Stimulated activated CD8-positive, alpha-beta memory T cell treated with anti-CD3 and anti-CD28 coated beads, Interleukin-12 subunit alpha, Interleukin-12 subunit beta, amount 100 ng/mL, for 24 hours (primary cell): ENCODE results near the gene TMEM132D.

ENCODE experiments used
- DNase-seq: peaks from one replicate; pipeline ENCODE4 v3.0.0-alpha.2; 2020; ENCODE audit errors: extremely low read depth

The TMEM132D gene

GRCh38 chr12:129659961-129660622 lies 243.7 kb downstream of the TMEM132D start:
- DNase-seq, result no peak

GRCh38 chr12:129657179-129657578 lies 246.6 kb downstream of the TMEM132D start:
- DNase-seq, result no peak

- no peak for DNase-seq
Observed at GRCh38 chr12:129651951-129652350, 251.9 kb downstream of the TMEM132D start.

GRCh38 chr12:129641926-129642325 lies 261.9 kb downstream of the TMEM132D start:
- no peak for DNase-seq

- DNase-seq, result no peak
Observed at GRCh38 chr12:129635021-129635685, 268.7 kb downstream of the TMEM132D start.

- DNase-seq, result no peak
Observed at GRCh38 chr12:129631316-129631715, 272.5 kb downstream of the TMEM132D start.

- no peak for DNase-seq
Observed at GRCh38 chr12:129629901-129630300, 273.9 kb downstream of the TMEM132D start.

- no peak for DNase-seq
Observed at GRCh38 chr12:129622566-129622965, 281.3 kb downstream of the TMEM132D start.

GRCh38 chr12:129619271-129619670 lies 284.6 kb downstream of the TMEM132D start:
- DNase-seq, result no peak

- no peak for DNase-seq
Observed at GRCh38 chr12:129617849-129618248, 286.0 kb downstream of the TMEM132D start.

- DNase-seq, result no peak
Observed at GRCh38 chr12:129615001-129615400, 288.8 kb downstream of the TMEM132D start.

- no peak for DNase-seq
Observed at GRCh38 chr12:129614221-129614885, 289.5 kb downstream of the TMEM132D start.

- DNase-seq, result no peak
Observed at GRCh38 chr12:129613314-129613713, 290.5 kb downstream of the TMEM132D start.

- no peak for DNase-seq
Observed at GRCh38 chr12:129610601-129611120, 293.2 kb downstream of the TMEM132D start.

- DNase-seq, result no peak
Observed at GRCh38 chr12:129607756-129608155, 296.1 kb downstream of the TMEM132D start.

- no peak for DNase-seq
Observed at GRCh38 chr12:129607301-129607700, 296.5 kb downstream of the TMEM132D start.

GRCh38 chr12:129606239-129606638 lies 297.6 kb downstream of the TMEM132D start:
- no peak for DNase-seq

- no peak for DNase-seq
Observed at GRCh38 chr12:129605666-129606065, 298.2 kb downstream of the TMEM132D start.

GRCh38 chr12:129604506-129604905 lies 299.3 kb downstream of the TMEM132D start:
- DNase-seq, result no peak

GRCh38 chr12:129599406-129599805 lies 304.4 kb downstream of the TMEM132D start:
- no peak for DNase-seq

GRCh38 chr12:129594098-129594497 lies 309.7 kb downstream of the TMEM132D start:
- DNase-seq, result no peak

- DNase-seq, result no peak
Observed at GRCh38 chr12:129592449-129592848, 311.4 kb downstream of the TMEM132D start.

GRCh38 chr12:129589503-129589902 lies 314.3 kb downstream of the TMEM132D start:
- DNase-seq, result no peak
